ENCODE results near the gene SNX8.

SNX8 gene

DNA sequence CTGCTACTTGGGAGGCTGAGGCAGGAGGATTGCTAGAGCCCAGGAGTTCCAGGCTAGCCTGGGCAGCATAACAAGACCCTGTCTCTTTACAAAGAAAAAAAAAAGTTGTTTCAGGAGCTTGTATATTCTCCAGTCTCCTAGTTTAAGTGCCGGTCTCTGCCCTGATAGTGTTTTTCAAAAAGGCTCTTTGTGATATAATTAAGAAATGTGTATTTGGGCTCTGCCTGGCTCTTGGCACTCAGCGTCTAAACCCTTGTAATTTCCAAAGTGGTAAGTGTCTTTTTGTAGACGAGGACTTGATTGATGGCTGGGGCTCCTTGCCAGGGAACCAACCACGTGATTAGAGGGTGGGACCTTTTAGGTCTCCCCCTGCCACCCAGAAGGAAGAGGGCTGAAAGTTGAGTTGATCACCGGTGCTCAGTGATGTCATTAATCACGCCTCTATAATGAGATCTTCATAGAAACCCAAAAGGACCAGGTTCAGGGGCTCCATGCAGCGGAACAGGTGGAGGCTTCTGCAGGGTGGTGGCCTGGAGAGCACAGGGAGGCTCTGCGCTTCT lies 44.8 kb upstream of the SNX8 start:
- H4K20me1 ChIP-seq (ENCODE audit: insufficient read depth) = peaks cover 64% of the 10 kb centered on the region
- H3K36me3 ChIP-seq (ENCODE audit: insufficient read depth) = peaks cover 26% of the 10 kb centered on the region

DNA sequence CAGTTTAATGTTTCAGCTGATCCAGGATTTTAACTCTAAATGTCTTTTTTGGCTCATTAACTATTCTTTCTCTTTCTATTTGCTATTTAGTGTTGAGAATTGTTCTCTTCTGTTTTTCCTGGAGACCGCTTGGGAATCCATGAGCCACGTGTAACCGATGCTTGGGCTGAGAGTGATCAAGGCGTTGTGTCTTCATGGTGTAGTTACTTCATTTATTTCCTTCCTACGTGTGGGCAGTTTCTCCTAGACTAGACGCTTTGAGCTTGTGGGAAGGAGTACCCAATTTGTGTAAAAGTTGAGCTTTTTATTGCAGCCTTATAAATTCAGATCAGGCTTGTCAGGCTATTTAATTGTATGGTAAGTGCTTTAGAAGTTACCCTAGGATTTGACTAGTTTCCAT lies 43.3 kb upstream of the SNX8 start:
- no peaks in the 10 kb centered on the region for H3K27me3 ChIP-seq (ENCODE audit: insufficient read depth, low read depth)
- H3K4me2 ChIP-seq = peak overlapping the region; percentile 64; the same call in 1 of the 2 replicates
- H3K4me1 ChIP-seq (ENCODE audit: low read depth, poor library complexity, severe bottlenecking) = peaks cover 38% of the 10 kb centered on the region
- TF ChIP-seq, protein P1, sequence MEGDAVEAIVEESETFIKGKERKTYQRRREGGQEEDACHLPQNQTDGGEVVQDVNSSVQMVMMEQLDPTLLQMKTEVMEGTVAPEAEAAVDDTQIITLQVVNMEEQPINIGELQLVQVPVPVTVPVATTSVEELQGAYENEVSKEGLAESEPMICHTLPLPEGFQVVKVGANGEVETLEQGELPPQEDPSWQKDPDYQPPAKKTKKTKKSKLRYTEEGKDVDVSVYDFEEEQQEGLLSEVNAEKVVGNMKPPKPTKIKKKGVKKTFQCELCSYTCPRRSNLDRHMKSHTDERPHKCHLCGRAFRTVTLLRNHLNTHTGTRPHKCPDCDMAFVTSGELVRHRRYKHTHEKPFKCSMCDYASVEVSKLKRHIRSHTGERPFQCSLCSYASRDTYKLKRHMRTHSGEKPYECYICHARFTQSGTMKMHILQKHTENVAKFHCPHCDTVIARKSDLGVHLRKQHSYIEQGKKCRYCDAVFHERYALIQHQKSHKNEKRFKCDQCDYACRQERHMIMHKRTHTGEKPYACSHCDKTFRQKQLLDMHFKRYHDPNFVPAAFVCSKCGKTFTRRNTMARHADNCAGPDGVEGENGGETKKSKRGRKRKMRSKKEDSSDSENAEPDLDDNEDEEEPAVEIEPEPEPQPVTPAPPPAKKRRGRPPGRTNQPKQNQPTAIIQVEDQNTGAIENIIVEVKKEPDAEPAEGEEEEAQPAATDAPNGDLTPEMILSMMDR (conservative IDR thresholded peaks at IDR 0.05; ENCODE audit: low read depth, low read length) = no peak
- peaks cover 61% of the 10 kb centered on the region for H4K20me1 ChIP-seq (ENCODE audit: insufficient read depth)
- peaks cover 88% of the 10 kb centered on the region for H3K79me2 ChIP-seq (ENCODE audit: insufficient read depth, low read depth)
- H3K9ac ChIP-seq = no peak overlapping the region
- H3K4me3 ChIP-seq (IDR thresholded peaks at IDR 0.05; ENCODE audit: insufficient read depth, low read depth, low read length) = no peak overlapping the region
- peaks cover 13% of the 10 kb centered on the region for H3K36me3 ChIP-seq (ENCODE audit: insufficient read depth)
- no peak overlapping the region for H3K27ac ChIP-seq
- H2AFZ ChIP-seq (ENCODE audit: low read depth) = no peak overlapping the region

More for the DNA sequence above, 44.8 kb upstream of the SNX8 start:
- Histone ChIP-seq H3K4me1 (ENCODE audit: low read depth, poor library complexity, severe bottlenecking) (peaks cover 31% of the 10 kb centered on the region), H3K27ac (no peak overlapping the region), H3K4me3 (IDR thresholded peaks at IDR 0.05; ENCODE audit: insufficient read depth, low read depth, low read length) (no peak overlapping the region), H3K79me2 (ENCODE audit: insufficient read depth, low read depth) (peaks cover 91% of the 10 kb centered on the region), H3K4me2 (no peak overlapping the region), H3K27me3 (ENCODE audit: insufficient read depth, low read depth) (no peaks in the 10 kb centered on the region), H2AFZ (ENCODE audit: low read depth) (no peak overlapping the region), H3K9ac (no peak overlapping the region)
- TF ChIP-seq, protein P1 (conservative IDR thresholded peaks at IDR 0.05; ENCODE audit: low read depth, low read length) = no peak

DNA sequence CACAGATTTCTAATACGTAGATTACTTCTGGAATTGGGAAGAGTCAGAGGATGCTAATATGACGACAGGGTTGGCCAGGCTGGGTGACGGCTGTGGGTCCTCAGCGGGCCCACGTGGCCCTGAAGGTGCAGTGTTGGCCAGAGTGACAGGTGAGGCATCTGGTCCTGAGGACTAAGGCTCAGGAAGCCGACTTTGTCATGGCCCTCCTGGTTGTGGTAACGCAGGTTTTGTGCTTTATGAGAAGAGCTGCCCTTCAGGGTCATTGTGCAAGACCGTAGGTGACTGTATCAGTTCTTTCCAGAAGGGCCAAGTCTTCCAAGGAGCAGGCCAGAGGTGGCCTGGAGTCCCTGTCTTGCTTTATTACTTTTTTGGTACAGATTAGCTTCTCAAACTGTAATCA lies 42.9 kb upstream of the SNX8 start:
- Histone ChIP-seq H3K4me2 (peak overlapping the region; percentile 64; the same call in 1 of the 2 replicates), H4K20me1 (ENCODE audit: insufficient read depth) (peaks cover 58% of the 10 kb centered on the region), H2AFZ (ENCODE audit: low read depth) (no peak overlapping the region), H3K27me3 (ENCODE audit: insufficient read depth, low read depth) (no peaks in the 10 kb centered on the region), H3K4me3 (IDR thresholded peaks at IDR 0.05; ENCODE audit: insufficient read depth, low read depth, low read length) (no peak overlapping the region), H3K36me3 (ENCODE audit: insufficient read depth) (peaks cover 12% of the 10 kb centered on the region; the same call in 1 of the 2 replicates), H3K27ac (no peak overlapping the region), H3K79me2 (ENCODE audit: insufficient read depth, low read depth) (peaks cover 85% of the 10 kb centered on the region), H3K9ac (no peak overlapping the region), H3K4me1 (ENCODE audit: low read depth, poor library complexity, severe bottlenecking) (peaks cover 38% of the 10 kb centered on the region)
- TF ChIP-seq, protein P1 (conservative IDR thresholded peaks at IDR 0.05; ENCODE audit: low read depth, low read length) = no peak

DNA sequence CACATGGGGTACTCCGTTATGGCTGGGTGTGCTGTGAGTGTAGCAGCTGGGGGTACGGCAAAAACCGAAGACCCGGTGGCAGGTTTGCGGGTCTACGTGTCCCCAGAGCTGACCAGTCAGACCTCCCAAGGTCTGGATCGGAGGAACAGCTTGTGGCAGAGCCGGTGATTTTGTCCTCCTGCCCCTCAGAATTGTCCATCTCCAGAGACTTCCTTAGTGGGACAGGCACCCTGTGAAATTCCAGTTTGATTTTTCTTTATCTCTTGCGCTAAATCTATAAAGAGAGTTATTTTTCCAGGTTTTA lies 41.4 kb upstream of the SNX8 start:
- peak overlapping the region; percentile 94 for H3K27ac ChIP-seq
- H3K79me2 ChIP-seq (ENCODE audit: insufficient read depth, low read depth) = peaks cover 70% of the 10 kb centered on the region
- no peaks in the 10 kb centered on the region for H3K27me3 ChIP-seq (ENCODE audit: insufficient read depth, low read depth)
- TF ChIP-seq, protein P1 (conservative IDR thresholded peaks at IDR 0.05; ENCODE audit: low read depth, low read length) = no peak
- H4K20me1 ChIP-seq (ENCODE audit: insufficient read depth) = peaks cover 48% of the 10 kb centered on the region
- no peak overlapping the region for H2AFZ ChIP-seq (ENCODE audit: low read depth)
- peak overlapping the region; percentile 64 for H3K4me2 ChIP-seq
- H3K4me1 ChIP-seq (ENCODE audit: low read depth, poor library complexity, severe bottlenecking) = peaks cover 38% of the 10 kb centered on the region
- no peak overlapping the region for H3K4me3 ChIP-seq (IDR thresholded peaks at IDR 0.05; ENCODE audit: insufficient read depth, low read depth, low read length)
- peaks cover 7% of the 10 kb centered on the region; the same call in 1 of the 2 replicates for H3K36me3 ChIP-seq (ENCODE audit: insufficient read depth)
- peak overlapping the region; percentile 98 for H3K9ac ChIP-seq

All from KMS-11 (cell line).